GM23248 (cell line): ENCODE results near the gene PKNOX2. TPM values are rescaled to one million over a fixed set of nuclear protein-coding genes. Genes with fewer than 3 reads are reported as not detected.

ENCODE experiments used
- DNase-seq: peaks from one replicate; pipeline ENCODE4 v3.0.0-alpha.2; 2015
- H2AFZ ChIP-seq: fragments of 200-600 bp; sonication (generic); 2 replicates; pipeline ENCODE4 v1.6.1; 2016; ENCODE audit warnings: antibody characterized with exemption
- H3F3A ChIP-seq: fragments of 200-600 bp; sonication (generic); 2 replicates; pipeline ENCODE4 v1.6.1; 2016; ENCODE audit warnings: mild to moderate bottlenecking, antibody characterized with exemption, mixed run types; ENCODE audit not compliant: insufficient read depth
- H3K27ac ChIP-seq: fragments of 200-600 bp; sonication (generic); 2 replicates; pipeline ENCODE4 v1.5.1; 2016; ENCODE audit warnings: mild to moderate bottlenecking
- H3K27me3 ChIP-seq: fragments of 200-600 bp; sonication (generic); replicated peaks from 2 replicates; pipeline ENCODE4 v1.6.1; 2016; ENCODE audit warnings: mild to moderate bottlenecking; ENCODE audit not compliant: insufficient read depth
- H3K36me3 ChIP-seq: fragments of 200-600 bp; sonication (generic); 2 replicates; pipeline ENCODE4 v1.6.1; 2016; ENCODE audit warnings: low read depth, mild to moderate bottlenecking
- H3K4me1 ChIP-seq: fragments of 200-600 bp; sonication (generic); 2 replicates; pipeline ENCODE4 v1.6.1; 2016; ENCODE audit warnings: mild to moderate bottlenecking; ENCODE audit not compliant: insufficient read depth
- H3K4me2 ChIP-seq: fragments of 200-600 bp; sonication (generic); one replicate; pipeline ENCODE4 v1.6.1; 2016; ENCODE audit warnings: mild to moderate bottlenecking; ENCODE audit not compliant: unreplicated experiment
- H3K4me3 ChIP-seq: fragments of 200-600 bp; sonication (generic); 2 replicates; pipeline ENCODE4 v1.5.1; 2016; ENCODE audit warnings: mild to moderate bottlenecking
- H3K79me2 ChIP-seq: fragments of 200-600 bp; sonication (generic); 2 replicates; pipeline ENCODE4 v1.6.1; 2016; ENCODE audit warnings: mild to moderate bottlenecking; ENCODE audit not compliant: insufficient read depth
- H3K9ac ChIP-seq: fragments of 200-600 bp; sonication (generic); 2 replicates; pipeline ENCODE4 v1.6.1; 2016; ENCODE audit warnings: mild to moderate bottlenecking
- H3K9me2 ChIP-seq: fragments of 200-600 bp; sonication (generic); 2 replicates; pipeline ENCODE4 v1.6.1; 2016; ENCODE audit warnings: mixed run types, mild to moderate bottlenecking, moderate library complexity; ENCODE audit not compliant: insufficient read depth
- H3K9me3 ChIP-seq: fragments of 200-600 bp; sonication (generic); one replicate; pipeline ENCODE4 v1.6.1; 2017; ENCODE audit warnings: low read depth
- H4K20me1 ChIP-seq: fragments of 200-600 bp; sonication (generic); 2 replicates; pipeline ENCODE4 v1.6.0; 2016; ENCODE audit not compliant: insufficient read depth
- EZH2 ChIP-seq: fragments of 200-600 bp; sonication (generic); IDR thresholded peaks from 2 replicates; pipeline ENCODE4 v1.6.1; 2018; ENCODE audit warnings: antibody characterized with exemption, mild to moderate bottlenecking; ENCODE audit not compliant: insufficient read depth, poor library complexity, severe bottlenecking
- EZH2phosphoT487 ChIP-seq: fragments of 200-600 bp; sonication (generic); IDR thresholded peaks from 2 replicates; pipeline ENCODE4 v1.6.1; 2018; ENCODE audit warnings: antibody characterized with exemption, moderate library complexity, mild to moderate bottlenecking, low read depth; ENCODE audit not compliant: insufficient read depth
- WGBS, 2 experiments: methylation state at CpG; one replicate each; pipeline ENCODE4 v1.1.6; 2015 to 2017; ENCODE audit warnings: low lambda C conversion rate in 2 of 2, low coverage in 1 of 2; ENCODE audit errors: missing lambda C conversion rate in 2 of 2; 5-methylcytosine and 5-hydroxymethylcytosine counted together
- in situ Hi-C: fragments of 300-500 bp; cut with MboI; formaldehyde crosslinking; loops from 2 replicates; pipeline ENCODE4 v1.15.0; 2020
- polyA plus RNA-seq: library from polyadenylated mRNA; unstranded; fragments of >200 nt; fragmentation: Nextera tagmentation; extraction: Ambion mirVana; gene quantifications from 2 replicates; pipeline ENCODE4 v1.2.1, GENCODE V29; 2016
- total RNA-seq: library from RNA; depleted of rRNA; stranded (reverse); fragments of >200 nt; shearing (Covaris generic); gene quantifications from 2 replicates; pipeline ENCODE4 v1.2.3, GENCODE V29; 2014

Gene PKNOX2
- total and polyA plus RNA-seq, 2 experiments from 2014 or later, result 0.21 to 0.76 TPM

DNA sequence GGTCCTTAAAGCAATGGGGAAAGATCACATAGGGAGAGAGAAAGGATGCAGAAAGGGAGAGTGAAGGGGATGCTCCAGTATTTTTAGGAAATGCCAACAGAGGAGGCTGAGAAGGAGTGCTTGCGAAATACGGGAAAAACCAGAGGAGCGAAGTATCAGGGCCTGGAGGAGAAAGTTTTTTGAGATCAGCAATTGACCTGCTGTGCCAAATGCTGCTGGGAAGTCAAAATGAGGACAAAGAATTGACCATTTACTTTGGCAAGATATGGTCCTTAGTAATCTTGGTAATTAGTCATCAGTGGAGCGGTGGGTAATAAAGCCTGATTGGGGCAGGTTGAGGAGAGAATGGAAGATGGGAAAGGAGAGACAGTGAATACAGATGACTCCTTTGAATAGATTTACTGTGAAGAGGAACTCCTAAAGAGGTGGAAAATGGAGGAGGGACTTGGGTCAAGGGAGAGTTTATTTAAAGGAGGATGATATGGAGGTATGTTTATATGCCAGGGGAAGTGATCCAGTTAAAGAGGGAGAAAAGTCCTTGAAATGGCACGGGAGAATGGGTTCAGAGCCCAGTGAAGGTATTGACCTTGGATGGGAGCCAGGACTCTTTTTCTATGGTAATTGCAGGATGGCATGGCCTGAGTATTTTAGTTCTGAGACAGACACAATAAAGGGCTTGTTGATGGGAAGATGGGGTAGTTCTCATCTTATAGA is 111.5 kb downstream of the PKNOX2 start:
- TF ChIP-seq EZH2 (no peak), EZH2phosphoT487 (no peak)
- Histone ChIP-seq H2AFZ (no peak overlapping the region), H3K9me2 (no peaks in the 10 kb centered on the region), H3K4me1 (peaks cover 23% of the 10 kb centered on the region), H3K4me3 (no peak overlapping the region), H3F3A (peaks cover 21% of the 10 kb centered on the region), H3K27ac (no peak overlapping the region), H3K36me3 (no peaks in the 10 kb centered on the region), H3K4me2 (no peak overlapping the region), H3K27me3 (no peaks in the 10 kb centered on the region), H3K79me2 (no peaks in the 10 kb centered on the region), H3K9me3 (no peaks in the 10 kb centered on the region), H4K20me1 (no peaks in the 10 kb centered on the region), H3K9ac (no peak overlapping the region)
- in situ Hi-C loops, result no loop called here
- WGBS, 2 experiments, result 55% methylated on average over 5 of the region's 5 CpGs
- peak; percentile 57 for DNase-seq

DNA sequence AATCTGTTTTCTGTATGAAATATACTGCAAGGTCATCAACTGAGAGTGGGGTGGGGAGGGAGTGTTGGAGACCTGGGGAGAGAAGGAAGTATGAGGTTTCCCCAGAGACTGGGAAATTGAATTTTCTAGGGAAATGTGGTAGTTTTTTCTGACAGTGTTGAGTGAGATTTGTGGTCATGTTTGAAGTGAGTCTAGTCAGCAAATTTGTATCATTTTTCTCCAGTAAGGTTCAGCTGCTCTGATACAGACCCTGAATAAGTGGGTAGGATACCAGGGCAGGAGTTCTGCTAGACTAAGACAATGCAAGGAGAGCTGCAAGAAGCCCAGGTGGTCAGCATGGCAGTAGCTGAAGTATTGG is 112.0 kb downstream of the PKNOX2 start:
- Histone ChIP-seq H3K36me3 (no peaks in the 10 kb centered on the region), H3F3A (peaks cover 16% of the 10 kb centered on the region), H3K9ac (no peak overlapping the region), H3K4me2 (no peak overlapping the region), H3K4me1 (peaks cover 18% of the 10 kb centered on the region), H3K9me3 (no peaks in the 10 kb centered on the region), H3K4me3 (no peak overlapping the region), H4K20me1 (no peaks in the 10 kb centered on the region), H3K27me3 (no peaks in the 10 kb centered on the region), H3K79me2 (no peaks in the 10 kb centered on the region), H3K27ac (no peak overlapping the region), H2AFZ (no peak overlapping the region), H3K9me2 (no peaks in the 10 kb centered on the region)
- TF ChIP-seq EZH2 (no peak), EZH2phosphoT487 (no peak)
- no peak for DNase-seq
- in situ Hi-C loops, result no loop called here

DNA sequence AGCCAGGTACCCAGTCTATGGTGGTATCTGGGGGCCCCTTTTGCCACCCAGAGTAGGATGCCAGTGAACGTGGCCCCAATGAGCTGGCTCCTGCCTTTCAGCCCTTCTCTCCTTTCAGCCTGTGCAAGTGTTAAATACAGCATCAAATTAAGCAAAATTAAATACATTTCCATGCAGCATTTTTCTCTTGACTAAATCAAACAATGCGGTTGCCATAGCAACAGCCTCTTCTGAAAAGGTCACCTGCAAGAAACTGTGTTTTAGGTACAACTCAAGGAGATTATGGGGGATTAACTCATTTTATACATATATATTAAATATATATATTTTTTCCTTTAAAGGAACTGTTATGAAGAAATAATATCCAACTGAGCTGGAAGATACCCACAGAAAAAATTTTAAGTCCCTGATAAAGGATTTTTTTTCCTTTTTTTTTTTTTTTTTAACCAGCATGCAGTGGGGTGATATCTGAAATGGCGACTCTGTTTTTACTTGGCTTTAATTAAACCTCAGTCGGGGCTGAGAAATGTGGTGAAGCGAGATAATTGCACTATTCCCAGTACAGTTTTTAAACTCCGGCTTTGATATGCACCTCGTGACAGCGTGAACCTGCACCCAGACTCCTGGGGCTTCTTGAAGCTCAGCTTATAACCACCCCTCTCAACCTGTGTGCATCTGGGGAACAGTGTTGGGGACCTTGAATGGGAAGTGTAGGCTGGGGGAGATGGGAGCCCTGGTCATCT is 115.3 kb downstream of the PKNOX2 start:
- Histone ChIP-seq H3K27me3 (no peaks in the 10 kb centered on the region), H3K9me3 (no peaks in the 10 kb centered on the region), H3K36me3 (no peaks in the 10 kb centered on the region), H3K4me2 (no peak overlapping the region), H3F3A (peaks cover 12% of the 10 kb centered on the region), H3K4me1 (peaks cover 17% of the 10 kb centered on the region), H3K4me3 (no peak overlapping the region), H3K9me2 (no peaks in the 10 kb centered on the region), H2AFZ (no peak overlapping the region), H3K27ac (no peak overlapping the region), H4K20me1 (no peaks in the 10 kb centered on the region), H3K9ac (no peak overlapping the region), H3K79me2 (no peaks in the 10 kb centered on the region)
- 78 to 82% methylated on average over 8 of the region's 8 CpGs for WGBS, 2 experiments
- no peak for TF ChIP-seq EZH2
- no peak for TF ChIP-seq EZH2phosphoT487
- DNase-seq, result no peak
- in situ Hi-C loops, result no loop called here

DNA sequence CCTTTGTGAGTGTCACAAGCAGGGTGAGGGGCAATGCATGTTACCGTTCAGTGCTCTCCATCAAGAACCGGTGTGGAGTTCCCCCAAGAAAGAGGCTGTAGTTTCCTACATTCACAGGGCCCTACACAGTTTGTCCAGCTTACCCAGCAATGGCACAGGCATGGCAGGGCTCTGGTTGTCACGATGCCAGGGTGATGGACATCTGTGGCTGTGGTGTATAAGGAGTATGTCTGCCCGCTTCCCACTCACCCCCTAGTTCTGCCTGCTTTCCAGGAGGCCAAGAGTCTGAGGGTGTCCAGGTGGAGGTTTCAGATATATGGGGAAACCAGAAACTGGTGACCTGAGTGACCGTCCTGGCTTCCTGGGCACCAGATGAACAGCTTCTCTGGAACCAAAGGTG is 116.1 kb downstream of the PKNOX2 start:
- Histone ChIP-seq H3K27me3 (no peaks in the 10 kb centered on the region), H3K36me3 (no peaks in the 10 kb centered on the region), H3K4me1 (peaks cover 15% of the 10 kb centered on the region), H3K27ac (no peak overlapping the region), H3K4me3 (no peak overlapping the region), H2AFZ (no peak overlapping the region), H3F3A (peaks cover 8% of the 10 kb centered on the region), H3K9ac (no peak overlapping the region), H4K20me1 (no peaks in the 10 kb centered on the region), H3K4me2 (no peak overlapping the region), H3K9me2 (no peaks in the 10 kb centered on the region), H3K9me3 (no peaks in the 10 kb centered on the region), H3K79me2 (no peaks in the 10 kb centered on the region)
- TF ChIP-seq EZH2phosphoT487 (no peak), EZH2 (no peak)
- WGBS, 2 experiments, result 85 to 90% methylated on average over 5 of the region's 5 CpGs
- no peak for DNase-seq
- in situ Hi-C loops, result no loop called here
